Measurements from ENCODE around the gene ESYT3.
A peak's percentile ranks its signal among the peaks of the same experiment; 100 is the strongest.

ESYT3 gene

GRCh38 chr3:138434276-138434874, at the start of gene ESYT3:
TSS of gene ESYT3 (plus strand) at chr3:138434616. CDS start at chr3:138434799, 183 bp downstream.
- peak; percentile 69 for DNase-seq

DNA sequence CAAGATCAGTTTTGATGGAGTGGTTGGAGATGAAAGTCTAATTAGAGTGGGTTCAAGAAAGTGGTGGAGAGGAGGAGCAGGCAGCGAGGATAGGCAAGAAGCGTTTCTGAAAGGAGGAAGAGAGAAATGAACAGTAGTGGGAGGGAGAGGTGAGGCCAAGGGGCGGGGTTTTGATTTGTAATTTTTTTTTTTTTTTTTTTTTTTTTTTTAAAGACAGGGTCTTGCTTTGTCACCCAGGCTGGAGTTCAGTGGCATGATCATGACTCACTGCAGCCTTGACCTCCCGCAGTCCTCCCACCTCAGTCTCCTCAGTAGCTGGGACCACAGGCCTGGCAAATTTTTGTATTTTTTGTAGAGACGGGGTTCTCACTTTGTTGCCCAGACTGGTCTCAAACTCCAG, 49.4 kb upstream of the ESYT3 start:
- DNase-seq: no peak

DNA sequence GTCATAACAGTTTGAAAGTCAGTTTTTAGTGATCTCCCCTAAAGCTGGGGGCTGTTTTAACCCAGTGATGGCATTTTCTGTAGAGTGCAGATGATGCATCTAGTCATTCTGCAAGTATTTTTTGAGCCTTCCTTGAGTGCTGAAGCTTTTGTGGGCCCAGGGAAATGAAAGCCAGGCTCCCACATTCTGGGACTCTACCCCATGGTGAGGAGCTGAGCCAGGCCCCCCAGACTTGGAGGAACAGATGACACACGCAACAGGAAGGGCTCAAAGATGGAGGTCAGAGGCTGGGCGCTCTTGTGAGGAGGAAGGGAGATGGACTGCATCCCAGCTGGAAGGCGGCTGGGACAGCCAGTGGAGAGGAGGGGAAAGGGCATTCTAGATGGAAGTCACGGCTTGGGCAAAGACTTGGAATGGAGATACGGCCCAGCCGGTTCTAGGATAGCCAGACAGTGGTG, 45.2 kb upstream of the ESYT3 start:
- no peak for DNase-seq

GRCh38 chr3:138389841-138390581, 44.4 kb upstream of the ESYT3 start:
- no peak for DNase-seq

DNA sequence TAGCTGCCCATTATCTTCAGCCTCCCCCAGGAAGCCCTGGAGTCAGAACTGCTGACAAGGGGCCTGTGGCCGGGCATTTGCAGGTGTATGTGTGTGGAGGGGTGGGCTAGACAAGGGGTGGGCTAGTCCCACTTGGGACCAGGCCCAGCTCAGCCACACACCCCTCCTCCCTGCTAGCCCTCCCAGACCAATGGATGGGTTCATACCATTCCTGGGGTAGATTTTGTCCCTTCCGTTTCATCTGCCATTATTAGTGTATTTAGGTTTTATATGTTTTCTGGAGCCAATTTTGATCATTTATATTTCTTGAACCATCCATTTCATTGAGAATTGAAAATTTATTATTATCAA, 43.9 kb upstream of the ESYT3 start:
- DNase-seq: no peak

- no peak for DNase-seq
Measured at GRCh38 chr3:138394156-138394555, 40.3 kb upstream of the ESYT3 start.

GRCh38 chr3:138394686-138395085, 39.7 kb upstream of the ESYT3 start:
- DNase-seq: no peak

GRCh38 chr3:138395865-138396751, 38.3 kb upstream of the ESYT3 start:
- DNase-seq: no peak

GRCh38 chr3:138396752-138397410, 37.5 kb upstream of the ESYT3 start:
- DNase-seq: no peak

- no peak for DNase-seq
Measured at GRCh38 chr3:138397983-138398382, 36.4 kb upstream of the ESYT3 start.

DNA sequence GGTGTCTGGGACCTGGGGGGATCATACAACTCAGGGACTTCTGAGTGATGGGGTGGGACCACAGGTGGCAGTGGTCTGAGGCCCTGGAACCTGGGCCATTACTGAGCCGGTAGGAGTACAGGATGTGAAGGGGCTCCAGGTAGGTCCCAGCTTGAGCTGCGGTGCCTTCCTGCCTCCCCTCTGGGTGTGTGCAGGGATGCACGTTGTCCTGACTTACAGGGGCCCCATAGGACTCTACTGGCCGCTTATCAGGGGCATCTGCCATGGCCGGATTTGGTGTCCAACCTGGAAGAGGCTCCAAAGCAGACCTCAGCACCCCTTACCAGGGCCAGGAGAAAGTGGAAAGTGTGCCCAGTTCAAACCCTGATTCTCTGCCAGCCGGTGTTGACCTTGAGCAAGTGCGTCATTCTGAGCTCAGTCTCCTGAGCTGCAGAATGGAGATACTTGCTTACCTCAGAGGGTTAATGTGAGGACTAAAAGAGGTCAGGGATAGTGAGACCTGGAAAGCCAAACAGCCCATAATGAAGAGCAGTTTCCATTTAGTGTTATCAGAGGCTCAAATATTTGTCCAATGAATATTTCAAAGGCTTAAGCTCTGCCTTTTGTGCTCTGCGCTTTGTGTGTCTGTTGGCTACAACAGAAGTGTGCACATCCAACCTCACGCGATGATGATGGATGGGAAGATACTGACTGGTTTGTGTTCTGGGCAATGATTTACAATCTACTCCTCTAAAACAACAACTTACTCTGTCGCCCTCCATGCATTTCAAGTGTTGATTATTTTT, 35.4 kb upstream of the ESYT3 start:
- DNase-seq: peak; percentile 7

DNA sequence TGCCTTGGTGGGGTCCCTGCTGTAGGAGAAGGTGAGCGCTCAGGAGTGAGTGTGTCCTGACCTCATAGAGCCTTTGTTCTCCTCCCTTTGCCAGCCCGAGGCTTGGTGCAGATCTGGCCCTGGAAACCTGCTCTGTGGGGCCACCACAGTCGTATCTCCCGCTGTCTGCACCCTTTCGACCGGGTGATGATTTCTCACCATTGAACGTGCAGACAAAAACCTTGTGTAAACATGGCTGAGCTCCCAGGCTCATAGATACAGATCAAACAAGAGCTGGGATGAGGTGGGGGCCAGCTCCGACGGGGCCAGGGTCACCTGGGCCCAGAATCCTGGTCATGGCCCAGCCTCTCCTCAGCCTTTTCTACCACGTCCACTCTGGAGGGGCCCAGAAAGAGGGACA, 34.6 kb upstream of the ESYT3 start:
- DNase-seq: peak; percentile 30

GRCh38 chr3:138400651-138401070, 33.8 kb upstream of the ESYT3 start:
- DNase-seq: no peak

- DNase-seq: no peak
Measured at GRCh38 chr3:138401834-138402233, 32.6 kb upstream of the ESYT3 start.

DNA sequence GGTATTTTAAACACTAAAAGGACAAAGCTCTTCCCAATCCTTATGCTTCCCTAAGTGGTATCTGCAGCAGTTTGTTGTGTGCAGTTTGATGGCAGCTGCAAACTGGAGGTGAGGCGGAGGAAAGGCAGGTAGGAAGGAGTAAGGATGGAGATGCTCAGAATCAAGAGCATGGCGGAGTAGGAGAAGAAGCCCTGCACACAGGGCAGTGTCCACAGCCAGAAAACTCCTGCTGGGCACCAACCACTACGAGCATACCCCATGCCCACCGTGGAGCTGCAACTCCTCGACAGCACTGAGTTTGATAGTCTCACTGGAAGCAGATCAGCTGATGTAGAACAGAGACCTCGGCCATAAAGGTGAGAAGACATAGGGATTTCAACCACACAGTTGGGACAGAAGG, 30.3 kb upstream of the ESYT3 start:
- DNase-seq: no peak

DNA sequence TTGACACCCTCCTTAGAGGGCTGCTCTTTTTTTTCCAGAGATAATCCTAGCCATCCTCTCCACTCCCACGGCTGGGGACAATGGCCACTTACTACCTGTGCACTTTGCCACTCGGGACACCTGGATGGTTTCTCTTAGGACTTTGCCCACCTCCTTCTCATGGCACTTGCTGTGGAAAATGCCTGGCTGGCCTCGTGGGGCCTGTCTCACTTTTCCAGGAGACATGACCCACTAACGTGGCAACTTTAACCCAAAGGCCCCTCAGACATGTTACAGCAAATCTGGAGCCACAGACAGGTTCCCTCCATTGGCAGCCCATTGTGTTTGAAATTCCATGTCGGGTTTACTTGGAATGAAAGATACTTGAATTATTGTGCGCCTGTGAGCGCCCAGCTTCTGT, 29.4 kb upstream of the ESYT3 start:
- DNase-seq: no peak

DNA sequence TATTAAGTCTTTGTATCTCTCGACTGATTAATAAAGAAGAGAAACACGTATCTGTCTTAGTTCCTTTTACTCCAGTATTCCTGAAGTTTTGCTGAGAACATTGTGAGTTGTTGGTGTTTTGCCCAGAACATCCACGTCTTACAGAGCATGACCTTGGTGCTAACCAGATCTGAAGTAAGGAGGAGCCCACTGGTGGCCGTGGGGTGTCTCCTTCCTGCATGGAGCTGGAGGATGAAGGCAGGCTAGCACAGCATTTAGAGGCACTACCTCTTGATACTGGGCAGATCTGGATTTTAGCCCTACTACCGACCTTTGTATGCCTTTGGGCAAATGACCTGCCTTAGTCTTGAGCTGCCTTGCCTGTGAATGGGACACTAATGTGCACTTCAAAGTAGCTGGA, 28.9 kb upstream of the ESYT3 start:
- DNase-seq: no peak

DNA sequence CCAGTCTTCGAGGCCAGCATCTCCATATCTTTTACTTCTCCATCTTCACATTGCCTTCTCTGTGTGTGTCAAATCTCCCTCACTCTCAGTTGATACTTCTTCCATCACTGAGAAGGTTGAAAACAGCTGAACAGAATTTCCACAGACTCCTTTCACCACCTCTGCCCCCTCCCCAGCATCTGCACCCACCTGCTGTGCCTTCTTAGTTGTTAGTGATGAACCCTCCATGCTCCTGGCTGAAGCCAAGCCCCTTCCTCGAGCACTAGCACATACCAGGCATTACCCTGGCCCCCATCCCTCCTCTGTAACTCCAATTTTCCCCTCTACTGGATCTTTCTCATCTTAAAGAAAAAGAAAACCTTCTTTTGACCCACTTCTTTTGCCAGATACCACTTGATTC, 27.8 kb upstream of the ESYT3 start:
- no peak for DNase-seq

DNA sequence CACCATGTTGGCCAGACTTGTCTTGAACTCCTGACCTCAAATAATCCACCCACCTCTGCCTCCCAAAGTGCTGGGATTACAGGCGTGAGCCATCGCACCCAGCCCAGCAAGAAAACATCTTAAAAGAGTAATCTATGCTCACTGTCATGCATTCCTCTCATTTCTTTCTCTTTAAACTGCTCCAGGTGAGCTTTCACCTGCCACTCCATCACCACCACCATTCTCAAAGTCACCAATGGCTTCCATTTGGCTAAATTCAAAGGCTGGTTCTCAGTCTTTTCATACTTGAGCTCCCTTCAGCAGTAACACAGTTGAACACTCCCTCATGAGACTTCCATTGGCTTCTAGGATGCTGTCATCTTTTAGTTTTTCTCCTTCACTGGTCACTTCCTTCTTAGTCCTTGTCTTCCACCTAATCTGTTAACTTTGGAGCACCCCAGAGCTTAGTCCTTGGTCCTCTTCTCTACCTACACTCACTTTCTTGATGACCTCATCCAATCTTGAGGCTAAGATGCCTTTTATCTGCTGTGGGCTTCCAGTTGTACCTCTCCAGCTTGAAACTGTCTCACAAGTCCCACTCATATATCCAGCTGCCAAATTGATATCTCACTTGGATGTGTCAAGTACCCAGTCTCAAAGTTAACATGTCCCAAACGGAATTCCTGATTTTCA, 27.0 kb upstream of the ESYT3 start:
- DNase-seq: no peak

DNA sequence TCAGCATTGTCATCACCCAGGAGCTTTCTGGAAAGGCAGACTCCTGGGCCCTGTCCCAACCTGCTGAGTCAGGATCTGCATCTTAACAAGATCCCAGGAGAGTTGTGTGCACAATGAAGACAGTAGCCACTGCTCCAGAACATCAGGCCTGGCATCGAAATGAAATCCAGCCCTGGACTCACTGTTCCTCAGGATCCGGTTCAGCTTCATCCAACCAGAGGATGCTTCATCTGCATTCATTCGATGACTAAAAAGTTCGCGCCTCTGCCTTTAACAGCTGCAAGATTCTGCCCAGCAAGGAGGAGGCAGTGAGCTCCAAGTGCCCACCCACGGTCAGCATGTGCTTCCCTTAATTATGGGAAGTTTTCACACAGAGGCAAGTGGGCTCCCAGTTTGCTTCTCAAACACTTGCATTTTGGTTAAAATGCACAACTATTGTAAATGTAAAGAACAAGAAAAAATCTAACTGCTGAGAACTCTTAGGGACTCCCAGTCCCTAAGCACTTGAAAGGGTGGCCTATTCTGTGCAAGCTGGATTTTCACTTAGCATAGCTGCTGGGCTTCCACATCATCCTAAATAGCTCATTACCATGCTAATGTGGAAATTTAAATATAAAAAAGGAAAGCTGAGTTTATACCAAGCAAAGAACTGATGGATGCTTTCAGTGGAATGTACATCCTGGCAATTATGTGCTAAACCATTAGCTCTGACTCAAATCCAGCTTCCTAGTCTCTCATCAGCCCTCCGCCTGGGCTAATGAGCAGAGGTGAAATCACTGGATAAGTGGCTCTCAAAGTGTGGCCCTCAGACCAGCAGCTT, 25.5 kb upstream of the ESYT3 start:
- DNase-seq: no peak
